LHCN-M2 (cell line): ENCODE results near the gene HOXC13. TPM values are rescaled to one million over a fixed set of nuclear protein-coding genes. Genes with fewer than 3 reads are reported as not detected.

ENCODE experiments used
- DNase-seq: peaks from one replicate; pipeline ENCODE4 v3.0.0-alpha.2; 2012; ENCODE audit warnings: low read depth
- total RNA-seq: library from RNA; depleted of rRNA; stranded (reverse); fragments of >200 nt; gene quantifications from 2 replicates; pipeline ENCODE4 v1.2.3, GENCODE V29; 2014

Gene HOXC13
- total RNA-seq, 1 experiment from 2014 or later: 9.1 TPM

DNA sequence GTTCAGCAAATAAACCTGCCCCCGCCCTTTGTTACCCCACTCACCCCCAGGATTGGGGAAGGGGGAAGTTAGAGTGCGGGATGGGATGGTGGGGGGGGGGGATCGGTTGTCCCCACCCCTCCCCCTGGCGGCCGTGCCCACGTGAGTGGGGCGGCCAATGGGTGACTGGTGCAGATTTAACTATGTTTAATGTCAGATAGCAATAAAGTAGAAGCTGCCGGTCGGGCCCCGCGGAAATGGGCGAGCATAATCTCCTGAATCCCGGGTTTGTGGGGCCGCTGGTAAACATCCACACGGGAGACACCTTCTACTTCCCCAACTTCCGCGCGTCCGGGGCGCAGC lies 16.0 kb downstream of the HOXC13 start, which contains the start of gene HOXC12:
HOXC12 (plus strand) TSS at position 210 of the 342 bp plus-strand sequence; CDS start at position 237, 27 bp downstream.
- no peak for DNase-seq

- no peak for DNase-seq
Observed at GRCh38 chr12:53955036-53955775, 16.6 kb downstream of the HOXC13 start.

DNA sequence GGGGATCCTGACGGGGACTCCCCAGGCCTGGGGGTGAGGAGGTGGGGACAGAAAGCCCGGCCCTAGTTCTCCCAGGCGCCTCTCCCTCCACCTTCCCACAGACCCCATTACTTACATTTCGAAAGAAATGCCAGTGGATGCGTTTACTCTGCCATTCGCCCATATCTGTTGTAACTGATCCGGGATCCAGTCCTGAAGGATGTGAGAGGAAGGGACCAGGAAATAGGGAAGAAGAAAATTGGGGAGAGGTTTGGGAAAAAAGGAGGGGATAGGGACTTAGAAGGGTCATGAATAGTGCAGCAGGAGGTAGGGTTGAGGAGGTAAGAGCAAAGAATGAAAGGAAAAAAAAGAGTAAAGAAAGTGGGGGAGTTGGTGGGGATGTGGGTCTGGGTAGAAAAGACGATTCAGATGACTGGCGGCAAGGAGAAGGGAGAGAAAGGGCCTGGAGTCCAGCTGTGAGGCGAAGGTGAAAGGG lies 17.2 kb downstream of the HOXC13 start:
- DNase-seq: no peak

DNA sequence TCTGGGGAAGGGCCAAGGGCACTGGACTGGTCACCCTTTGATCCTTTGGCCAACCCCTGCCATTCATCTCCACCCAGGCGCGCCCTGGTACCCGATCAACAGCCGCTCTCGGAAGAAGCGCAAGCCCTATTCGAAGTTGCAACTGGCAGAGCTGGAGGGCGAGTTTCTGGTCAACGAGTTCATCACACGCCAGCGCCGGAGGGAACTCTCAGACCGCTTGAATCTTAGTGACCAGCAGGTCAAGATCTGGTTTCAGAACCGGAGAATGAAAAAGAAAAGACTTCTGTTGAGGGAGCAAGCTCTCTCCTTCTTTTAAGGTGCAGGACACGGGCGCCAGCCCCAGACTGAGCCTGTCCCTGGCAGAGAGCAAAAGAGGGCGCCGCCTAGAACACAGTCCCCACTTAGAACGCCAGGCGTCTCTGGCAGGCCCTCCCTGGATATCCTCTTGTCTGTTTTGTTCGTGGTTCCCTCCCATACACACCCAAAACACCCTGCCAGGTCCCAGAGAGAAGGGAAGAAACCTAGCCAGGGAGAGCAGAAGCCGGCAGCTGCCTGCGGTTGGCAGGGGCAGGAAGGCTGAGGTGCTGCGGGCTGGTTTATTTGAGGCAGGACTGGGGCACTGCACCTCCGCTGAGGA lies 17.7 kb downstream of the HOXC13 start:
- no peak for DNase-seq

- no peak for DNase-seq
Observed at GRCh38 chr12:53956914-53957536, 18.4 kb downstream of the HOXC13 start.

GRCh38 chr12:53958128-53958527 lies 19.5 kb downstream of the HOXC13 start:
- DNase-seq: no peak

GRCh38 chr12:53959314-53959713 lies 20.7 kb downstream of the HOXC13 start:
- DNase-seq: no peak

DNA sequence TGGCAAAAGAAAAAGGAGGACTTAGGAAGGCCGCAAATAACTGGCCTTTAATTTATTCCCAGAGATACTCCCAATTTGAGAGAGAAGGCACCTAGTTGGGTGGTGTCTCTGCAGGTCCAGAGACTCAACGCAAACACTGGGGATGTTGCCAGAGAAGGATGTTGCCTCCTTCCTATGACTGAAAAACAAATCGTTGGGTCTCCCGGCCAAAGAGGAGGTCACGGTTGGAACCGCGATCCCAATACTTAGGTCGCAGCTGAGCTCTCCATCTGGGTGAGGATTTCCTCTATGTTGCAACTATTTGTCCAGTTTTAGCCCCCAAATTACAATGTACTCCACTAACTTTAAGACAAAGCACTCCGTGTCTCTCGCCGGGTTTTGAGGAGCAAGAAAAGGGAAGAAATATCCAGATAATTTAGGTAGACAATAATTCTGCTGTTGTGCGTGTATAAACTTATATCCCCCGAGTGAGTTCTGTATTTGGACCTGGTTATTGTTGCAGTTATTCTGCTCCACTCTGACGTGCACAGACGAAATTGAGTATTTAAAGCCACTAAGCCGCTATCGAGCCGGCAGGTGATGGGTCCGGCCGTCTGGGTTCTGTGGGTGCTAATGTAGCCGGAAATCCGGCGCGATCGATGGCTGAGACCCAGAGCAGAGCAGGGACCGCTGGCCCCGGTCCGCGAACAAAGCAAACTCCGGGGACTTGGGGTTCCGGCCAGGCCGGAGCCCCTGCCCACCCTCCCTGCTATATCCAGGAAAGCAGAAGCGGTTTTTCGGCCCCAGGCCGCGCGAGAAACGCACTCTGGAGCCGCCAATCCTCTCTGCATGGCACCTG lies 21.8 kb downstream of the HOXC13 start:
- DNase-seq: no peak

DNA sequence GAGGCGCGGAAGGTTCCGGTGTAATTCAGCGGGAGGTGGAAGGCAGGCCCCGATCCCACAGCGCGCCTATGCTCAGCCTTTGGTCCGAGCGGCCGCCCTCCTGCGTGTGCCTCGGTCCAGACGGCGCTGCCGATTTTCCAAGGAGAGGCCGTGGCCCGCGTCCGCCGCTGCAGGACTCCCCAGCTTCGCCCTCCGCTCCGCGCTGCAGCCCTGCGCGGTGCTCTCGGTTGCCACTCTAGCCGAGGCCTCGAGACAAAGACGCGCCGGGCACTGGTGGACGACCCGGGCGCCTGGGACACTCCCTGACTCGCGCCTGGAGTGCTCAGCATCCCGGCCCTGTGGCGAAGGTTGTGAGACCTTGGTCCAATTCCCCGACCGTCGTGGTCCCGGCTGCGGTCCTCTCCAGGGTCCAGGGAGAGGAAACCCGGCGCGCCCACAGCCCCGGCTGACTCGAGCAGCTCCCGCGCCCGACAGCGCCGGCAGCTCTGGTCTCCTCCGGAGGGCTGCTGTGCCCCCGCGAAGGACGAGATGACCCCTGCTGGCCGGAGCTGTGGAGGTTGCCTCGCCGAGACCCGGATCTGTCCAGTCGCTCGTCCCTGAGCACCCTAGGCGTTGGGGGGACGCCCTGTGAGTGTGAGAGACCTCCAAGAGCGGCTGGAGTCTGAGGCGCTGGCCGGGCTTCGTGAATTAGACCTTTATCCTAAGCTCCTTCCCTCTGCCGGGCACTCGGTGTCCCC lies 22.6 kb downstream of the HOXC13 start:
- DNase-seq: peak; percentile 44

- DNase-seq: no peak
Observed at GRCh38 chr12:53963005-53963404, 24.4 kb downstream of the HOXC13 start.

- DNase-seq: no peak
Observed at GRCh38 chr12:53963434-53964314, 25.0 kb downstream of the HOXC13 start.

DNA sequence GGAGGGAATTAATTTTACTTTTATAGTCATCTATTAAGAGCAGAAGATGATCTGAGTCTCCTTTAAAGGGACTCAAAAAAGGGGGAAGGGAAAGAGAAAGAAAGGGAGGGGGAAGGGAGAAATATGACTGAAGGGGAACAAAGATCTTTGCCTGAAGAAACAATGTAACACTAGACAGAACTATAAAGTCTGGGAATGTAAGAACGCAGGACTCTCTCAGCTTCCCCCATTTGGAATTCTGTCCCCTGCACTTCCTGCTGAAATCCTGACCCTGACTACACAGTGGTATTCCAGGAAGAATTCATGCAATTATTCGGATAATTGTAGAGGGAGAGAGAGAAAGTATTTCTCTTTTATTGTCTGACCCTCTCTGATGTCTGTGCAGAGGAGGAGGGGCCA lies 25.7 kb downstream of the HOXC13 start:
- no peak for DNase-seq

DNA sequence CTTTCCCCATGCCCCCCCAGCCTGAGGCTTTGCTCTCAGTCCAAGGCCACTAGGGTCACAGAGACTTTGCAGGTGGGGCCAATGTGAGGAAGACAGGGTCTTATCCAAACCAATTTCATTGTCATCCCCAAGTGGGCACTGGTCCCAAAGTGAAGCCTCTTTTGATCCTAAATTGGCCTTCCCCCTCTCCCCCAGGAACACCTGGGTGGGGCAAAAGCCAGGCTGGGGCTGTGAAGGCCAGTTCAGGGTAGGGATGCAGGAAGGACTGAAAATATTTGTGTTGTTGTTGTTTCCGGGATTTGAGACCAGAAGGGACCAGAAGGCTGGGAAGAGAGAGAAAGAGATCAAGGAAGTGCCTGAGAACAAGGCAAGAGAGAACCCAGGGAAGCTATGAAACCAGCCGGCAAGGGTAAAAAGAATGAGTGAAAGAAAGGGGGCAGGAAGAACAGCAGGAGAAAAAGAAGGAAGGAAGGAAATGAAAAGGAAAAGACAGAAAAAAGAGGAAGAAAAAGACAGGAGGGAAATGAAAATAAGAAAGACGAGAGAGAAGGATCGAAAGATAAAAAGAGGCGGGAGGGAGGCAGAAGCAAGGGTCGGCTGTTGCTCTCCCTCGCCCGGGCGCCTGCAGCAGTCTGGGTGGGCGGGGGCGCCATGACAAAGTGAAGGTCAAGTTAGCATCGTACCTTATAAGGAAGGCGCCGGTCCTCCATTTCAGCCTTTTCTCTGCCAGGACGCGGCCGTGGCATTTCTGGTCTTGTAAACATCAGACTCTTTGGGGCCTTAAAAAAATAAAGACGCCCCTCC lies 26.9 kb downstream of the HOXC13 start:
- no peak for DNase-seq

GRCh38 chr12:53966085-53966384 lies 27.4 kb downstream of the HOXC13 start:
- DNase-seq: no peak

GRCh38 chr12:53966385-53967133 lies 27.9 kb downstream of the HOXC13 start:
- DNase-seq: no peak

DNA sequence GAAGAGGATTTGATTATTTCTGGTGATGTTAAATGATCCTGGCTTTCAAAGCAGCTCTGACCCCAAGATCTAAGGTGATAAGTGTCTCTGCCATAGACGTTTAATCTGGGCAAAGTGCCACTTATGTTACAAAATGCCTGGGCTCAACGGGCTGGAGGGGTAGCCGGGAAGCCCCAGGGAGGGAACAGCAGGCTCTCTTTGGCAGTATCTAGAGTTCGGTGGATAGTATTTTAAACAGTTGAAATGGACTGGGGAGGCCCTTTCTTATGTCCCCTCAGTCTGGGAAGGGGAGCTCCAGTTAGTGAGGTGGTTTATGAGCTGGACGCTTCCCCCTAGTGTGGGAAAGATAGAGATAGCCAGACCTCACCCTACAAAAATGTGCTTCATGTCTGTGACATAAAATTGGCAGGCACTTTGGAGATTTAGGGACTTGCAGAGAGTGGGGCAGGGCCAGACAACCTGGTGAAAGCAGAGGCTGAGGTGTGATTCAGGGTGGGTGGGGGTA lies 28.8 kb downstream of the HOXC13 start:
- no peak for DNase-seq

GRCh38 chr12:53968214-53969127 lies 29.8 kb downstream of the HOXC13 start:
- no peak for DNase-seq
